Spleen (tissue), 7 donors: ENCODE measurements around the gene PHYKPL.

ENCODE experiments used
- CTCF ChIP-seq, 11 experiments: fragments of 200-600 bp in 7 of 11; fragments of 450-650 bp in 4 of 11; sonication (generic) in 4 of 11; IDR thresholded peaks in 8 of 11; conservative IDR thresholded peaks in 3 of 11; 1 replicate in 7 of 11; 2 replicates in 4 of 11; pipeline versions ENCODE4 v1.4.0 to v1.8.0; 2016 to 2021; ENCODE audit warnings: antibody characterized with exemption in 11 of 11, inconsistent platforms in 4 of 11, mild to moderate bottlenecking in 1 of 11
- POLR2A ChIP-seq, 3 donors: fragments of 450-650 bp; IDR thresholded peaks; one replicate each; pipeline ENCODE4 v1.5.1; 2017; ENCODE audit warnings: antibody characterized with exemption in 3 of 3, mild to moderate bottlenecking in 1 of 3
- donor health status: DM: no; HTN: no; CAD: no; lungs with moderate emphysema.
- donor health status: DM: no; HTN: no; CAD: no.
- donor health status: DM: no; HTN: no; CAD: no.

- no peak for TF ChIP-seq CTCF (IDR thresholded peaks at IDR 0.05 in 8 of 11, conservative IDR thresholded peaks at IDR 0.05 in 3 of 11)
- no peak for TF ChIP-seq POLR2A (IDR thresholded peaks at IDR 0.05)
These were observed 4.0 kb downstream of the PHYKPL start for GRCh38 chr5:178228609-178229008.
